GM18951 (cell line): Measurements from ENCODE around the gene UBE2V1.

Experiments
- POLR2A ChIP-seq: IDR thresholded peaks from 4 replicates; pipeline ENCODE4 v1.6.1; 2011; ENCODE audit warnings: mild to moderate bottlenecking; ENCODE audit not compliant: insufficient read length, insufficient read depth; ENCODE audit errors: extremely low read depth
- in situ Hi-C: fragments of 300-500 bp; cut with MboI; formaldehyde crosslinking; loops from one replicate; pipeline ENCODE4 v1.12.0; 2022; ENCODE audit warnings: low sequenced_read_pairs, mixed read lengths, inconsistent platforms; ENCODE audit not compliant: unreplicated experiment

The UBE2V1 gene

GRCh38 chr20:50053362-50054230, 59.4 kb downstream of the UBE2V1 start:
- no peak for TF ChIP-seq POLR2A

GRCh38 chr20:50052550-50053361, 60.2 kb downstream of the UBE2V1 start:
- in situ Hi-C loops = no loop called here
- no peak for TF ChIP-seq POLR2A

More at GRCh38 chr20:50053362-50054230, 59.4 kb downstream of the UBE2V1 start:
- in situ Hi-C loops = no loop called here

- no peak for TF ChIP-seq POLR2A
- in situ Hi-C loops = no loop called here
Measured at GRCh38 chr20:50050660-50051308, 62.2 kb downstream of the UBE2V1 start.

DNA sequence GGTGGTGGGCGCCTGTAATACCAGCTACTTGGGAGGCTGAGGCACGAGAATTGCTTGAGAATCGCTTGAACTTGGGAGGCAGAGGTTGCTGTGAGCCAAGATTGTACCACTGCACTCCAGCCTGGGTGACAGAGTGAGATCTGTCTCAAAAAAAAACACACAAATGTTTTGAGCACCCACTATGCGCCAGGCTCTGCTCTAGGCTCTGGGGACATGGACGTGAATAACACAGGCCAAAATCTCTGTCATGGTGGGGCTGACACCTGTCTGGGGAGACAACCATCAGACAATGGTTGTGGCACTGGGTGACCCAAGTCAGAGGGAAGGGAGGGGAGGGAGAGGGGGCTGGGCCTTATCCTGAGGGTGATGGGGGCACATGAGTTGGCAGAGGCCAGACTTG, 62.7 kb downstream of the UBE2V1 start:
- in situ Hi-C loops = no loop called here
- no peak for TF ChIP-seq POLR2A

DNA sequence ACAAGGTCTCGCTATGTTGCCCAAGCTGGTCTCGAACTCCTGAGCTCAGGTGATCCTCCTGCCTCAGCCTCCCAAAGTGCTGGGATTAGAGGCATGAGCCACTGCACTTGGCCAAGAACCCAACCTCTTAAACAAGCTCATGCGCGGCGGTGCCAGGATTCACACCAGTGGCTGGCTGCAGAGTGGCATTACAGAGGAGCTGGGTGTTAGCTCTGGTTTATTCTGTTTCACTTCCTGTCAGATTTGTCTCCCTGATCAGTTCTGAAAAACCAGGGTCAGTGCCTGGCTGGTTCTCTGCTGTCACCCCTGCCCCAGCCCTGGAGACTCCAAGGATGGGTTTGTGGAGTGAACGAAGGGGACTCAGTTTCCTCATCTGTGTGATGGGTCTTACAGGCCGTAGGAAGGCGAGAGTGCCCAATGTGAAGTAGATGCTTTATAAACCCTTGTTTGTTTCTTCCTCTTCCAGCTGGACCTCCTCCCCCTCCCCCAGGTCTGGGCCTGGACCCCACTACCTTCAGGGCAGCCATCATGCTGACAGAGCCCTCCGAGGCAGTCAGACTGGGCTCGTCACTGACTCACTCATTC, 63.4 kb downstream of the UBE2V1 start:
- in situ Hi-C loops = no loop called here
- TF ChIP-seq POLR2A = no peak

DNA sequence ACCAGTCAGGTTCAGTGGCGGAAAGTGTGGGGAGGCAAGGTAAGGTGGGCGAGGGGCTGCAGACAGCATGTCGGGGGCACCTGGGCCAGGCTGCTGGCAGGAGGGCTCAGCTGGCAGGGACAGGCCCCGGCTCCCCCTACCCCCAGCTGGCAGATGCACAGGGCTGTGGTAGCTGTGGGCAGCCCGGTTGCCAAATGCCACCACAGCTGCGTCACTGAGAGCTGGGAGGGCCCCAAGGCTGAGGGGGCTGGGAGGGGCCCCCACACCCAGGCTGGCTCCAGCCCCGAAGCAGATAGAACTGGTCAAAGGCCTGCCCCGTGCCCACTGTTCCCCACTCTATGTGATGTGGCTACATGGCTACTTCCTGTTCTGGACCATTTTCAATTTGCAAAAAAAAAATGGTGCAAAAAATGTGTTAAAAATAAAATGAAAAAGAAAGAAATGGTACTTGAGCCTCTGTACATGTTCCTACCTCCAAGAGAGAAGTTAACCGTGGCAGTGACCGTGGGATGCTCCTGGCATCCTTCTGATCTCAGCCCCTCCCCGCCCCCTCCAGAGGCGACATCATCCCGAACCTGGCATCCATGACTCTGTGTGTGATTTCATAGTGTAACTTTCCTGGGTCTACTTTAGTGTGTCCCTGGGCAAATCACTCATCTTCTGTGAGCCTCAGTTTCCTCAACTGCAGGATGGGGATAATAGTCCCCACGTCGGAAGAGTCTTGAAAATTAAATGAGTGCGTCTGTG, 64.4 kb downstream of the UBE2V1 start:
- TF ChIP-seq POLR2A = no peak
- in situ Hi-C loops = no loop called here

- TF ChIP-seq POLR2A = no peak
- in situ Hi-C loops = no loop called here
Measured at GRCh38 chr20:50044353-50044960, 68.5 kb downstream of the UBE2V1 start.

GRCh38 chr20:50043573-50044352, 69.2 kb downstream of the UBE2V1 start:
- in situ Hi-C loops = no loop called here
- no peak for TF ChIP-seq POLR2A

GRCh38 chr20:50042370-50043313, 70.3 kb downstream of the UBE2V1 start:
- in situ Hi-C loops = no loop called here
- no peak for TF ChIP-seq POLR2A

- in situ Hi-C loops = no loop called here
- no peak for TF ChIP-seq POLR2A
Measured at GRCh38 chr20:50041246-50041873, 71.6 kb downstream of the UBE2V1 start.
